ENCODE results near the gene CSGALNACT2.

CSGALNACT2 gene

GRCh38 chr10:43202224-43202656 lies 64.0 kb downstream of the CSGALNACT2 start:
- peak; percentile 45 to 58 for DNase-seq (ENCODE audit: low read depth in 2 of 2)

GRCh38 chr10:43202657-43203447 lies 64.6 kb downstream of the CSGALNACT2 start:
- peak; percentile 23 to 56 for DNase-seq (ENCODE audit: low read depth in 2 of 2)

GRCh38 chr10:43203448-43204041 lies 65.3 kb downstream of the CSGALNACT2 start:
- no peak for DNase-seq (ENCODE audit: low read depth in 2 of 2)

GRCh38 chr10:43204042-43204942 lies 66.0 kb downstream of the CSGALNACT2 start:
- no peak for DNase-seq (ENCODE audit: low read depth in 2 of 2)

GRCh38 chr10:43204943-43205671 lies 66.9 kb downstream of the CSGALNACT2 start:
- DNase-seq (ENCODE audit: low read depth in 2 of 2): peak; percentile 40 to 49

- no peak for DNase-seq (ENCODE audit: low read depth in 2 of 2)
Measured at GRCh38 chr10:43205681-43206390, 67.6 kb downstream of the CSGALNACT2 start.

- no peak for DNase-seq (ENCODE audit: low read depth in 2 of 2)
Measured at GRCh38 chr10:43206391-43207235, 68.4 kb downstream of the CSGALNACT2 start.

GRCh38 chr10:43208147-43209073 lies 70.2 kb downstream of the CSGALNACT2 start:
- no peak for DNase-seq (ENCODE audit: low read depth in 2 of 2)

GRCh38 chr10:43209074-43209455 lies 70.8 kb downstream of the CSGALNACT2 start:
- DNase-seq (ENCODE audit: low read depth in 2 of 2): no peak

- no peak for DNase-seq (ENCODE audit: low read depth in 2 of 2)
Measured at GRCh38 chr10:43209651-43210141, 71.5 kb downstream of the CSGALNACT2 start.

- DNase-seq (ENCODE audit: low read depth in 2 of 2): no peak
Measured at GRCh38 chr10:43210556-43210955, 72.3 kb downstream of the CSGALNACT2 start.

- no peak for DNase-seq (ENCODE audit: low read depth in 2 of 2)
Measured at GRCh38 chr10:43211030-43211429, 72.8 kb downstream of the CSGALNACT2 start.

- DNase-seq (ENCODE audit: low read depth in 2 of 2): no peak
Measured at GRCh38 chr10:43211431-43212042, 73.3 kb downstream of the CSGALNACT2 start.

- DNase-seq (ENCODE audit: low read depth in 2 of 2): no peak
Measured at GRCh38 chr10:43212043-43212721, 73.9 kb downstream of the CSGALNACT2 start.

- no peak for DNase-seq (ENCODE audit: low read depth in 2 of 2)
Measured at GRCh38 chr10:43214071-43214955, 76.1 kb downstream of the CSGALNACT2 start.

GRCh38 chr10:43214956-43215561 lies 76.8 kb downstream of the CSGALNACT2 start:
- no peak for DNase-seq (ENCODE audit: low read depth in 2 of 2)
